NCI-H2081 treated with DMSO at 0.1 percent for 48 hours (cell line): Measurements from ENCODE around the gene ACLY.

Source experiments
- DNase-seq: peaks from one replicate; lab custom pipeline; 2025; lab: John Stamatoyannopoulos, UW

ACLY gene

DNA sequence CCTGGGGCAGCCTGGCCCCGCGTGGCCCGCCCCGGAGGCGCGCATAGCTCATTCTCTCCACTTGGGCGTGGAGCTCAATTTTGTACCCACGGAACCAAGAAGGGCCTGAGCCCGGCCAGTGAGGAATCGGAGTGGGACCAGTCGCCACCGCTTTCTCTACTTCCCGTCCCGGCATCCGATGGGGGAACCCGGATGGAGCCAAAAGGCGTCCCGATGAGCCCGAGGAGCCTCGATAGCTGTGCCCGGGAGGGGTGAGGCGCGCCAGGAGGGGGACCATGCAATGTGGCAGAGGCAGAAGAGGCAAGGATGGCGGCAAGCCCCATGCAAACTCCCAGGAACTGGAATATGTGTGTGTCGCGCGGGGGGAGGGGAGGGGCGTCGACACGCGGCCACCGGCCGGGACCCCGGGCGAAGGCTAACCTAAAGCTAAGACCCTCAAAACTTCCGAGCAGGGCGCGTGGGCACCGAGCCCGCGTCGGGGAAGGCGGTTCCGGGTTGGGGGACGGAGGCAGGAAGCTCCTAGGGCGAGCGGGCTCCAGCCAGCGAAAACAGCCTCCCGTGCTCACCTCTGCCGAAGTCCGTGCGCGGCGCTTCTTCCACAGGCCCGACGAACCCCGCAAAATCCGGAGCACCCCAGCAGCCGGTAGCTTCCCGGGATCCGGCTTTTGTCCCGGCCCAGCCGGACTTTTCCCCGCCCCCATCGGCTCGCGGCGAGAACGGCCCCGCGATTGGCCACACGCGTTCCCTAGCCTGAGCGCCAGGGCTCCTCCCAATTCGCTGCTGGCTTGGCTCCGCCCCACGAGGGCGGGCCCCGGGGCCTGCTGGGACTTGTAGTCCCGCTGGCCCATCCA, at the start of gene ACLY:
ACLY (minus strand) TSS at position 638 of the 851 bp plus-strand sequence. CDS start 5,078 bp downstream, outside the sequence.
- DNase-seq: peak; percentile 93

DNA sequence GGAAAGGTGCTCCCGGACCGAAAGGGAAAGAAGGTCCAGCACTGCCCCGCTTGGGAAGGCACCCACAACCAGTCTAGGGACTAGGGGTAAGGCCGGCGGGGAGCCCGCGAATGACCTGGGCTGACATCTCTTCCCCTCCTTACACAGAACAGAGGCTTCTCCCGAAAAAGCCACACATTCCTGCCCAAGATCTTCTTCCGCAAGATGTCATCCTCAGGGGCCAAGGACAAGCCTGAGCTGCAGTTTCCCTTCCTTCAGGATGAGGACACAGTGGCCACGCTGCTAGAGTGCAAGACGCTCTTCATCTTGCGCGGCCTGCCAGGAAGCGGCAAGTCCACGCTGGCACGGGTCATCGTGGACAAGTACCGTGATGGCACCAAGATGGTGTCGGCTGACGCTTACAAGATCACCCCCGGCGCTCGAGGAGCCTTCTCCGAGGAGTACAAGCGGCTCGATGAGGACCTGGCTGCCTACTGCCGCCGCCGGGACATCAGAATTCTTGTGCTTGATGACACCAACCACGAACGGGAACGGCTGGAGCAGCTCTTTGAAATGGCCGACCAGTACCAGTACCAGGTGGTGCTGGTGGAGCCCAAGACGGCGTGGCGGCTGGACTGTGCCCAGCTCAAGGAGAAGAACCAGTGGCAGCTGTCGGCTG, 49.3 kb upstream of the ACLY start:
- no peak for DNase-seq

DNA sequence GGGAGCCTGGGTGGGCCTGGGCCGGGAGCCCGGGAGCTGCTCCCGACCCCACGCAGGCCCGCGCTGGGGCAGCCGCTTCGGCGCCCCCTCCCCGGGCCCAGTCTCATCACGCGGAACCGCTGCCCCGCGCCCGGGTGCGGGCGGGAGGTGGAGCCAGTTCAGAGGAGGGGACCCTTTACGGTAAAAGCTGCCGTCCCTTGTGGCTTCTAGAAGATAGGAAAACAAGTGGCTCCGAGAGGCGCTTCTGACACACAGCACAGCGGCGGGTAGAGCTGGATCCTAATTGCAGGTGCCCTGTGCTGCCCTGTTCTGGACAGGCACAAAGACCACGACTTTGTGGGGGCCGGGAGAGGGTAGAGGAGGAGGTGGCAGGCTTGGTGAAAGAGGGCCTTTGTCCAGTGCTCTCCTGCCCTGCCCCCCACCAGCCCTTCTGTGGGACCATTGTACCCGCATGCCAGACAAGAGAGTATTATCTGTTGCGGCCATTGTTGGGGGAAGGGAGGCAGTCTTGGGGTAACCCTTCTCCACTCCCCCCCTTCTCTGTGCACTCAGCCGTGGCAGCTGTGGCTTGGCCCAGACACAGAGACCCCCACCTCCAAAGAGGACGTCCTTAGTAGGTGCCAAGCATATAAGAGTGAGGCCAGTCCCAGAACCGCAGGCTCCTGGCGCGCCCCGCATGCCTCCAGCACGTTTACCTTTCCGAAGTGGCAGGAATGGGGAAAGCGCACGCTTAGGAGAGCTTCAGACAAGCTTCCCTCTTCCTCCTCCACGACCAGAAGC, 48.6 kb upstream of the ACLY start:
- DNase-seq: no peak

DNA sequence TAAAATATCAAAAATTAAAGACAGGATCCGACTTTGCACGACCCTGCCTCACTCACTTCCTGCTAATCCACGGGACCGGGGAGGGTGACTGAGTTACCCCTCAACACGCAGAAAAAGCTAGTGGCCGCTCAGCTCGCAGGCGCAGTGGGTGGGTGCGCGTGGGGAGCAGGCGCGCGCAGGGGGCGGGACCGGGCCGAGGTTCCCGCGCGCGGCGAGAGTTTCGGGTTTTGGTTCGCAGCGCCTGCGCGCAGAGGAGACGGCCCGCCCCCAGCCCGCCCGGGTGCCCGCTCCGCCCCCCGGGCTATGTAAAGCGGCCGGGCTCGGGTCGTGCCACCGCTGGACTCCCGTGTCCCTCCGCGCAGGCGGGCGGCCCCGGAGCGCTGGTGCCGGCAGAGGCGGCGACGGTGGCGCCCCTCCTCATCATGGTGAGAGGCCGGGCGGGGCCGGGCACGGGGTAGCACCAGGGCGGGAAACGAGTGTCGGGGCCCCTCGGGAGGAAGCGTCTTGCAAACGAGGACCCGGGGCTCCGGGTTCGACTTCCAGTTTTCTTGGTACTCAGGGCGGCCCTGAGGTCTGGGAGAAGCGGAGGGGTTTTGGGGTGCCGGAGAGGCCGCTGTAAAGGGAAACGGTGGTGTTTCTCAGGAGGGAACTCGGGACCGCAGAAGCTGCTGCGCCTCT, 47.9 kb upstream of the ACLY start, which contains the start of gene CNP:
CNP (plus strand) TSS at position 333 of the 678 bp plus-strand sequence; CDS start at position 423, 90 bp downstream.
- DNase-seq: peak; percentile 54

DNA sequence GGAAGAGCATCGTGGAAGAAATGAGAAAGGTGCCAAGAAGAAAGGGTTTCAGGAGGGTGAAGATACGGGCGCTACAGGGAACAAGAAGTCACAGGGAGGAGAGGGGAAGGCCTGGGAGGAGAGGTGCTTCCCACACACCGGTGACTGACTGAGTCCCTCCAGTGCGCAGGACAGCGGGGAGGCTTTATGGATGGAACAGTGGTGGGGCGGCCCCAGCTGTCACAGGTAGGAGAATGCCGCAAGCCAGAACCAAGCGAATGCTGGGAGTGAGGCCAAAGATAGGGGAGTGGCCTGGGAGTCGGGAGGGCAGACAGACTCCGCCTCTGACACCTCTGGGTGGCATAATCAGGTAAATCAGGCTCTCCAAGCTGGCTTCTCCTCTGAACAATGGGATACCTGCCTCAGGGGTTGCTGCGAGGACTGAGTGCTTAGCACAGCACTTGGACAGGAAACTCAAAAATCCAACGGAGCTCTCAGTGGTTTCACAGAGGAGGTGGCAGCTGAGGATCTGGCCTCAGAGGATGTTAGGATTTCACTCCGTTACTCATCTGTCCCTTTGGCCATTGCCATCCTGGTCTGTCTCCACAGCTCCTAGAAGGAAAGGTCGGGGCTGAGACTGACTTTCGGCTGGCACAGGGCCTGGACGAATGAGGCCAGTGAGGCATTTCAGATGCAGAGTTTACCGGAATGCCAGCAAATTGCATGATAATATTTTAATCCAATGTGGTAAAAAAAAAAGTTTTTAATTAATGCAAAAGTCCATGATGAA, 47.1 kb upstream of the ACLY start:
- peak; percentile 91 for DNase-seq

DNA sequence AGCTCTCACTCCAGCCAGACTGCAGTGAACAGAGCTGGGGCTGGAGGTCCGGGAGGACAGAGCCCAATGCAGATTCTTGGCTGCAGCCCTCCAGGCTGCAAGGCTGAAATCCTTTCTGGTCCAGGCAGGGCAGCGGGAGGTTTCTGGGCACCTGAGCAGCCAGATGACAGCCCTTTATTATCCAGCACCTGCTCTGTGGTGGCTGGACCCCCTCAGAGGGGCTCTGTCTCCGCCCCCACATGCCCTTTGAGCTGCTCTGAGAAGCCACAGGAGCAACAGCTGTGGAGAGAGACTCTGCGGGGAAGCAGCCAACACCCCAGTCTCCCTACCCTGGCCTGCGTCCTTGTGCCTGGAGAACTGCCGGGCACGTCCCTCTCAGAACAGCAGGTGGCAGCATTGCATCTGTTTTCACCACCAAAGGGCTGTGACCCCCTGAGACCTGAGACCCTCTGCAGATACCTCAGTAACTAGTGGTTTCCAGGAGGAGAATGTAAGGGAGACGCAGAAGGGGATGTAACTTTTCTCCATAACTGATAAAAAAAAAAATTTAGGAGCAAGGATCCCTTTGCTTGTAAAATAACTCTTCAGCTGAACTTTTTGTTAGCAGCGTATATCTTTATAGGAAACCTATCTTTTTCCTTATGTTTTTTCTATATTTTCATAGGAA, 44.1 kb upstream of the ACLY start:
- no peak for DNase-seq

DNA sequence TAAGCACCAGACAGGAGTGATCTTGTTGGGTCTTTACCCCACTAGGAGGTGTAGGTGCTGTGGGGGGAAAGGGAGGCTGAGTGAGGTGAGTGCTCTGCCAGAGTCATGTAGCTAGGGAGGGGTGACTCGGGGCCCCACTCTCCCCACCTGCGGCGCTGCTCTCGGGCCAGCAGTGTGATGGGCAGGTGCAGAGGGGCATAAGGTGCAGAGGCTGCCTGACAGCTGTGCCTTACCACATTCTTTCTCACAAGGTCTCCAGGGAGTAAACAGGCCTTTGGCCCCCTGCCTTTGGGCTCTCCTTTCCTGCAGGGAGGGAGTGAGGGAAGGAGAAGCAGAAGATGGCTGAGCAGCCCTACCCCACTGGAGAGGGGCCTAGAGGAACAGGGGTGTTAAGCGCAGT, 43.4 kb upstream of the ACLY start:
- DNase-seq: no peak

DNA sequence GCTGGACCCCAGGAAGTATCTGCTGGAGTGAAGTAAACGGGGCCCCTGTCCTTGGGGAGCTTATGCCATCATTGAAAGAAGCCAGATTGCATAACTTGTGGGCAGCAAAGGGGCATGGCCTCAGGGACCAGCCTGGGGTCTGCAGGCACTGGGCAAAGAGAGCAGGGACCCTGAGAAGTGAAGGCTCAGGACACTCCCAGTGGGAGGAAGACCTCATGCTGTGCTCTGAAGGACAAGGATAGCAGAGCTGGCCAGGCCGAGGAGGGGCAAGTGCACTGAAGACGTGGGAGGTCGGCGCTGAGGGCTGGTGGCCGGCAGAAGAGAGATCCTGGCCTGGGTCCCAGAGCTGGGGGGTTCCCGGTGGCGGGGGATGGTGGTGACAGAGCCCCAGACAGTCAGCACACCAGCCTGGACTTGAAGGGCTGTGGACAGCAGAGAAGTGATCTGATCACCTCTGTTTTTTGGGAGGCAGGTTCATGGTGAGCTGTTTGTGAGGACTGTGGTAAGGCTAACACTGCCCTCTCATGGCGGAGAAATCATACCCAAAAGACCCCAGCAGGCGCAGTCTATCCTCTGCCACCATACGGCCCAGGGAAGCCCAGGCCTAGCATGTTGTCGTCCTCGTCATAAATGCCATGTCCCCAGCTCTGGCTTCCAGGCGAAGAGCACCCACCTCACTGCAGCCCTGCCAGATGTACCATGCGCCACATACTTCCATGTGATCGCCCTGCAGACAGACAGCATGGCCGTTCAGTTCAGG, 40.8 kb upstream of the ACLY start:
- no peak for DNase-seq

DNA sequence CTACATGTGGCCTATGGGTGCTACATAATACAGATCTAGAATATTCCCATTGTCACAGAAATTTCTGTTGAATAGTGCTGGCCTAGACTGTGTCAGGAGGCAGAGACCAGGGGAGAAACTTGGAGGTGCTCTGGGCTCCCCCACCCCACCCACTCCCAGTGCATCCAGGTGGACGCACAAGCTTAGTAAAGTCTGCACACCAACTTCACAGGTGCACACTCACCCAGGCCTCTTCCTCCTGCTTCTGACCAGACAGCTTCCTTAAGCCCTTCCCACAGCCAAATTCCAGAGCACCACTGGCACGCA, 40.2 kb upstream of the ACLY start:
- no peak for DNase-seq

DNA sequence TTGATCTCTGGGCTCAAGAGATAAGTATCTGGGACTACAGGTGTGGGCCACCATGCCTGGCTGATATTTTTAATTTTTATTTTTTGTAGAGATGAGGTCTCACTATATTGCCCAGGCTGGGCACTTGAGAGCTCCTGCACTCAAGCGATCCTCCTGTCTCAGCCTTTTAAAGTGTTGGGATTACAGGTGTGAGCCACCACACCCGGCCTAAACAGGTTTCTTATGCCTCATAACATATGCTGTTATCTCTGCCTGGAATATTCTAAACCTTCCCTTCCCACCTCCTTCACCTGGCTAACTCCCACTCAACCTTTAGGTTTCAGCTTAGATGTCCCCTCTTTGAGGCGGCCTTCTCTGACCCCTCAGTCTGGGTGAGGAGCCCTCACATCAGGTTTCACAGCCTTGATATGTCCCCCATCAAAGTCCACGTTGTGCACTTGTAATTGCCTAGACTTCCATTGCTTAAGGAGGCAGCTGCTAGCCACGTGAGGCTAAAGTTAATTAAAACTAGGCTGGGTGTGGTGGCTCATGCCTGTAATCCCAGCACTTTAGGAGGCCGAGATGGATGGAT, 39.2 kb upstream of the ACLY start:
- DNase-seq: no peak

DNA sequence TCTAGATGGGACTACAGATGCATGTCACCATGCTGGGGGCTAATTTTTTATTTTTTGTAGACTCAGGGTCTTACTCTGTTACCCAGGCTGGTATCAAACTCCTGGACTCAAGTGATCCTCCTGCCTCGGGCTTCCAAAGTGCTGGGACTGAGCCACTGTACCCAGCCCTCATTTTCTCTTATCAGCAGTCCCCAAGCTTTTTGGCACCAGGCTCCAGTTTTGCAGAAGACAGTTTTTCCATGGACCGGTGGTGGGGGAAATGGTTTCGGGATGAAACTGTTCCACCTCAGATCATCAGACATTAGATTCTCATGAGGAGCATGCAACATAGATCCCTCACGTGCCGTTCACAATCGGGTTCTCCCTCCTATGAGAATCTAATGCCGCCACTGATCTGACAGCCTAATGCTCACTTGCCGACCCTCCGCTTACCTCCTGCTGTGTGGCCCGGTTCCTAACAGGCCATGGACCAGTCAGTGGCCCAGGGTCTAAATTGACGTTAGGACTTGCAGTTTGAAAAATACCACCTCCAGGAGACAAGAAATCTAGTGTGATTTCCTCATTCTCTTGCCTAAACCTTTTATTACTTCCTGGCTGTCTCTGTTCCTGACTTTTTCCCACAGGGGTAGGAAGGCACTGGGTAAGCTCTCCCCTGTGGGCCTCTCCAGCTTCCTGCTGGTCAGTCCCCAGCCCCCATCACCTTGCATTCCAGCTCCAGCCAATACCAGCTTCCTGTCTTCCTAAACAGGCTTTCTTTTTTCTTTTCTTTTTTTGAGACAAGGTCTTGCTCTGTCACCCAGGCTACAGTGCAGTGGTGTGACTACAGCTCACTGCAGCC, 38.5 kb upstream of the ACLY start:
- no peak for DNase-seq

DNA sequence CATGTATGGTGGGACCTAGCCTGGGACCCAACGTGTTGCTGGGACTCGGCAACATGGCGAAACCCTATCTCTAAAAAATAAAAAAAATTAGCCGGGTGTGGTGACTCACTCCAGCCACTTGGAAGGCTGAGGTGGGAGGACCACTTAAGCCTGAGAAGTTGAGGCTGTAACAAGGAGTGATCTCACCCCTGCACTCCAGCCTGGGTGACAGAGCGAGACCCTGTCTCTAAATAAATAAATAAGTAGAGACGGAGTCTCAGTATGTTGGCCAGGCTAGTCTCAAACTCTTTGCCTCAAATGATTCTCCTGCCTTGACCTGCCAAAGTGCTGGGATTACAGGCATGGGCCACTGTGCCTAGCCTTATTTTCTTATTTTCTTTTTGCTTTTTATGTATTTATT, 37.8 kb upstream of the ACLY start:
- no peak for DNase-seq

DNA sequence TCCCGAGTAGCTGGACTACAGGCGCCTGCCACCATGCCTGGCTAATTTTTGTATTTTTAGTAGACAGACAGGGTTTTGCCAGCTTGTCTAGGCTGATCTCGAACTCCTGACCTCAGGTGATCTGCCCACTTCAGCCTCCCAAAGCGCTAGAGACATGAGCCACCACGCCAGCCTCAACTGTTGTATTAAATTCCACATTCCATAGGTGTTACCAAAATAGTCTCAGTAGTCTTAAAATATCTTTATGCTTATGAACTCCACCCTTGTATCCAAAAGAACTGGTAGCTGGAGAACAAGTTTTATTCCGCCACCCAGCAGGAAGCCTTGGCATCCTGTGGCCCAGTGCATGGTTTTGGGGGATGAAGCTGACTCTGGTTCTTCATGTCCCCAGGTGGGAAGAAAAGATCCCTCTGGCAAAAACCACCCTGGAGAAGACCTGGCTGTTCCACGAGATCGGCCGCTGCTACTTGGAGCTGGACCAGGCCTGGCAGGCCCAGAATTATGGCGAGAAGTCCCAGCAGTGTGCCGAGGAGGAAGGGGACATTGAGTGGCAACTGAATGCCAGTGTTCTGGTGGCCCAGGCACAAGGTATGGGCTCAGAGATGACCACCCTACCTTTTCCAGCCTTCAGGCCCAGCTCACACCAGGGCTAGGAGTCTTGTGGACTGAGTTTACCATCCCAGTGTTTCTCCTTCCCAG, 30.2 kb upstream of the ACLY start:
- DNase-seq: no peak

DNA sequence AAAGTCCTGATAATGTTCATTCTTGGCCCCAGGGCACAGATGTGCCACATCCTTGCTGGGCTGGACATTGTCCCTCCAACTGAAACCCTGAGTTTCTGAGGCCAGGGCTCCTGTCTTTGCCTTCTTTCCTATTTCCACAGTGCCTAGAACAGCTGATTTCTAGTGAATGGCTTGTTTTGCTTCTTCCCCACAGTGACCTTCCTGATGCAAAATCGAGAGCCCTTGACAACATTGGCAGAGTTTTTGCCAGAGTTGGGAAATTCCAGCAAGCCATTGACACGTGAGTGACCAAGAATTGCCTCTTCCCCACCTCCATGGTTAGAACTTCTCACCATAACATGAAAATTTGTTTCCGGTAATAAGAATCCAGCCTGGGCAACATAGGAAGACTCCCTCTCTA, 26.2 kb upstream of the ACLY start:
- DNase-seq: no peak

DNA sequence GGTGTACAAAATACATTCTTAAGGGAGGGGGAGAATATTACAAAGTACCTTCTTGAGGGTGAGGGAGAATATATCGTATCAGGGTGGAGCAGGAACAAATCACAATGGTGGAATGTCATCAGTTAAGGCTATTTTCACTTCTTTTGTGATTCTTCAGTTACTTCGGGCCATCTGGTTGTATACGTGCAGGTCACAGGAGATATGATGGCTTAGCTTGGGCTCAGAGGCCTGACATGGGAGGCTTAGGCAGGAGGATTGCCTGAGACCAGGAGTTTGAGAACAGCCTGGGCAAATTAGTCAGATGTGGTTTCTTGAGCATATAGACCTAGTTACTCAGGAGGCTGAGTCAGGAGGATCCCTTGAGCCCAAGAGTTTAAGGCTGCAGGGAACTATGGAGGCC, 24.7 kb upstream of the ACLY start:
- DNase-seq: no peak

DNA sequence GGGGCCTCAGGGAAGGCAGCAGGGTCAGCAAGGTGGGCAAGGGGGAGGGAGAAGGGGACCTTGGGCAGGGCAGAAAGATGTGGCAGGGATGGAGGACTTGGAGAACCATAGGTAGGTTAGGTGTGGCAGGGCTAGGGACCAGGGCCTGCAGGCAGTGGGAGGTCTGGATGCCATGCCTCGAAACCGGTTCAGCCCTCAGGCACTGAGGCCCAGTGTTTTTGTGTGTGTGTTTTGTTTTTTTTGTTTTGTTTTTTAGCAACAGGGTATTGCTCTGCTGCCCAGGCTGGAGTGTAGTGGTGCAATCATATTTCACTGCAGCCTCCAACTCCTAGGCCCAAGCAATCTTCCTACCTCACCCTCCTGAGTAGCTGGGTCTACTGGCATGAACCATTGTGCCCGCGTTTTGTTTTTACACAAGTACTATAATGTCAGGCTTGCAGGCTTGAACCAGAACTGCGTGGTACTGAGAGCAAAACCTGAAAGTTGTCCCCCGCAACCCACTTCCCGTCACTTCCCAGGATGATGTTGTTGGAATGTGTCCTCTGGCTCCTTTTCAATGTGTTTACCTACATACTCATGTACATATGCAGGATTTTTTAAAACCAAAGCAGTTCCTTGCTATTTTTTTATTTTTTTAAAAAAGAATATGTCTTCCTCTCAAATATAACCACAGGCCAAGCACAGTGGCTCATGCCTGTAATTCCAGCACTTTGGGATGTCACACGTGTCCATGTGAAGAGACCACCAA, 24.0 kb upstream of the ACLY start:
- DNase-seq: no peak

DNA sequence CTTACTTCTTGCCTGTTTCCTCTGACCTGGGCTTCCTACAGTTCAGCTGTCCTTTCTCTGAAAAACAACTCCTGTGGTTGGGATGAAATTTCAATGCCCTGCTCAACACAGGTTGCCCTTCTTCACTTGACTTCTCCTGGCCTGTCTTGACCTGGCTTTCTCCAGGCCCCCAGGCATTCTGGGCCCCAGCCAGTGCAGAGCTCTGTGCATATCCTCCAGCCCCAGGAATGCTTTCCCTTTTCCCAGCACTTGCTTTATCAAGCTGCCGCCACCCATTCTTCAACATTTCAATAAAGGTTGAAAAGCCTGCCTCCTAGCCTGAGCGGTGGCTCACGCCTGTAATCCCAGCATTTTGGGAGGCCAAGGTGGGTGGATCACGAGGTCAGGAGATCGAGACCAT, 22.4 kb upstream of the ACLY start:
- no peak for DNase-seq

DNA sequence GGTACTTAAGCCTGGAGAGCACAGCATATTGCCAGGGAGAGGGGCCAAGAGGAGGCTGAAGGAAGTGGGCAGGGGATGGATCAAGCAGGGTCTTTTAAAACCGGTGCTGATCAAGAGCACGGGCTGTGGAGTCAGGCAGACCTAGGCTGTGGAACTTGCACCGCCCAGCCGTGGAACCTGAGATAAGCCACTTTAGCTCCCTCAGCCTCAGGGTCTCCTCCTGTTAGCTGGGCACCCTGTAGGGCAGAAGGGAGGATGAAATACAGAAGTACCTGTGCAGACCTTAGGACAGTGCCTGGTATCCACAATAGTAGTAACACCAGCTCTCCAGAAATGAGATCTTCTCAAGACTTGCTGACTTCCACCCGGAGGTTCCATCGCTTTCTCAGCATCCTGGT, 20.9 kb upstream of the ACLY start:
- no peak for DNase-seq
